GM12873 (cell line): ENCODE measurements around the gene DAPK2.

ENCODE experiments used
- TF ChIP-seq, protein P1 (sequence below): IDR thresholded peaks from 2 replicates; pipeline ENCODE4 v1.5.1; 2012; ENCODE audit warnings: low read depth, mild to moderate bottlenecking, moderate library complexity, low read length, control low read depth; ENCODE audit not compliant: insufficient read depth; ENCODE audit errors: missing control alignments

The DAPK2 gene

DNA sequence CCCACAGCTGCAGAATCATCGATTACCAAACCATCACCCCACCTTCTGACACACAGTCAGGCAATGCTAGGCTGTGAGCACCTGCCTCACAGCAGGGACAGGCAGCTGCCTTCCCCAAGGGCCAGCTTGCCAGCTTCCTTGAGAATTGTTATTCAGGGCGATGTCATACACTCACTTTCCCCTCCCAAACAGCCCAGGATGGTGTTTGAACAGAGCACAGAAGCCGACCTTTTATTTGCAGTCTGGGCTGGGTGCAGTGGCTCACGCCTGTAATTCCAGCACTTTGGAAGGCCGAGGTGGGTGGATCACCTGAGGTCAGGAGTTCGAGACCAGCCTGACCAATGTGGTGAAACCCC is 128.0 kb downstream of the DAPK2 start:
- TF ChIP-seq, protein P1, sequence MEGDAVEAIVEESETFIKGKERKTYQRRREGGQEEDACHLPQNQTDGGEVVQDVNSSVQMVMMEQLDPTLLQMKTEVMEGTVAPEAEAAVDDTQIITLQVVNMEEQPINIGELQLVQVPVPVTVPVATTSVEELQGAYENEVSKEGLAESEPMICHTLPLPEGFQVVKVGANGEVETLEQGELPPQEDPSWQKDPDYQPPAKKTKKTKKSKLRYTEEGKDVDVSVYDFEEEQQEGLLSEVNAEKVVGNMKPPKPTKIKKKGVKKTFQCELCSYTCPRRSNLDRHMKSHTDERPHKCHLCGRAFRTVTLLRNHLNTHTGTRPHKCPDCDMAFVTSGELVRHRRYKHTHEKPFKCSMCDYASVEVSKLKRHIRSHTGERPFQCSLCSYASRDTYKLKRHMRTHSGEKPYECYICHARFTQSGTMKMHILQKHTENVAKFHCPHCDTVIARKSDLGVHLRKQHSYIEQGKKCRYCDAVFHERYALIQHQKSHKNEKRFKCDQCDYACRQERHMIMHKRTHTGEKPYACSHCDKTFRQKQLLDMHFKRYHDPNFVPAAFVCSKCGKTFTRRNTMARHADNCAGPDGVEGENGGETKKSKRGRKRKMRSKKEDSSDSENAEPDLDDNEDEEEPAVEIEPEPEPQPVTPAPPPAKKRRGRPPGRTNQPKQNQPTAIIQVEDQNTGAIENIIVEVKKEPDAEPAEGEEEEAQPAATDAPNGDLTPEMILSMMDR = no peak

DNA sequence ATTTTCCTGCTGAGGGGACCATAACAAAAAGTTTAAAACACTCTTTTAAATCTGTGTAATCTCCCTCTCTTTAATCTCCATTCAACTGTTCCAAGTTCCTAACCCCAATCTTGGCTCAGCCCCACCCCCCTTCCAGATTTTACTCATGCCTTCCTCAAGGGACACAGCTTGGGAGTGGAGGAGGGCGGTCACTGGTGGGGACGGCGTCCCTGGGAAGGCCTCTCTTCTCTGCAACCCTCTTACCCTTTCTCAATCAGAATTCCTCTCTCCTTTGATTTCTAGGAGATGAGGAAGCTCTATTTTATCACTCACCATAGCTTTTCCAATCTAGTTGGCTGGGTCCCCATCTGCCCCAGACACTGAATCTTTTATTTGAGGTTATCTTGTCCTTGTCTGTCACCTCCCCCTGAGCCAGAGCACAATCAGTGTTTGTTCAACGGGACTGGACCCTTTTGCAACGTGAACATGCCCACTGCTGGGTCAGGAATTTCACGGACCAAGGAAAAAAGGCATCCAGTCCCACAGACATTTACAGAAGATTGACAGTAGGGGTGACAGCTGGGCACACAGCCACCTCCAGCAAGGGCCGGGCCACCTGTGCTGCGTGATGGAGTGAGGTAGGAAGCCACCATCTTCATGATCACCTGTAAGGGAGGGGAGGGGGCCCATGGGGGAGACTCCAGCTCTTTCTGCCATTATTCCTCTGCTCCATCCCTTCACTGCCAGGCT is 128.5 kb downstream of the DAPK2 start:
- TF ChIP-seq, protein P1 = no peak

GRCh38 chr15:63915873-63916771 is 130.2 kb downstream of the DAPK2 start:
- TF ChIP-seq, protein P1 = peak; percentile 37

GRCh38 chr15:63915209-63915872 is 130.9 kb downstream of the DAPK2 start:
- TF ChIP-seq, protein P1 = no peak

- TF ChIP-seq, protein P1 = no peak
These were observed 132.4 kb downstream of the DAPK2 start for GRCh38 chr15:63913786-63914315.

GRCh38 chr15:63913336-63913735 is 132.9 kb downstream of the DAPK2 start:
- TF ChIP-seq, protein P1 = no peak

DNA sequence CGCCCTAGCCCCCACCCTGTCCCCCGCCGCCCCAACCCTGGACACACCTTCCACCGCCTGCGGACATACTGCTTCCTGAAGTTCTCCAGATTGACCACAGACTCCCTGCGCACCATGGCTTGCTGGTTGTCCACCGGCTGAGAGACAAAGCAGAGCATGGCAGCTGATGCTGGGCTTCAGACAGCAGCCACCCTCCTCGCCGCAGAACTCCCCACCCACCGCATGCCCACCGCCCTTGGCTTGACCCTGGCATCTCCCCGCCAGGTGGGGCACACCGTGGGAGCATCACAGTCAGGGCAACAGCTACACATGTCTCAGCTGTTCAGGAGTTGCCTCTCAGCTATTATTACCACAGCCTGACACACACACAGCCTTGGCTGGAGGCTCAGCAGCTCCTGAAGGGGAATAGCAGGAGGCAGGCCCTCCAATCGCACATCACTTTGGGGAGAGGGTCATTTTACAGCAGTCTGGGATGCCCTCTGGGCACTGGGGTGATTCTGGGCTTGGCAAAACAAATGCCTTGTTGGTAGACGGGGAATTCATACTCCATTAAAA is 134.1 kb downstream of the DAPK2 start:
- TF ChIP-seq, protein P1 = no peak
